Measurements from ENCODE around the gene ANKS3.

GRCh38 chr16:4763791-4764190 lies 29.7 kb upstream of the ANKS3 start:
- TF ChIP-seq EGR1 (IDR thresholded peaks at IDR 0.05): no peak
- TF ChIP-seq CREB1 (IDR thresholded peaks at IDR 0.05; ENCODE audit: low read depth): no peak
- no peak for TF ChIP-seq EP300 (IDR thresholded peaks at IDR 0.05; ENCODE audit: borderline replicate concordance)
- TF ChIP-seq MAX (IDR thresholded peaks at IDR 0.05): no peak
- no peak for TF ChIP-seq NFIC (IDR thresholded peaks at IDR 0.05)
- no peak for TF ChIP-seq CEBPB (IDR thresholded peaks at IDR 0.05)
